Stimulated activated CD4-positive, alpha-beta T cell treated with anti-CD3 and anti-CD28 coated beads, Interleukin-1b, Interleukin-23, amount 100 ng/mL, for 1 hour (primary cell): ENCODE results near the gene NDUFB5.
"Not testable (repeated sequence)": the region's sequence is repeated elsewhere in the genome, so short reads cannot be mapped to it uniquely, and the experiment has no call there.

ENCODE experiments used
- DNase-seq, 2 donors: peaks; one replicate each; pipeline ENCODE4 v3.0.0-alpha.2; 2020; ENCODE audit warnings: low read depth in 2 of 2

NDUFB5 gene

GRCh38 chr3:179630753-179631451 is 26.3 kb downstream of the NDUFB5 start:
- no peak for DNase-seq

- no peak for DNase-seq
Measured at GRCh38 chr3:179640469-179640868, 35.9 kb downstream of the NDUFB5 start.

- DNase-seq = no peak
Measured at GRCh38 chr3:179642871-179643270, 38.3 kb downstream of the NDUFB5 start.

GRCh38 chr3:179643837-179644236 is 39.2 kb downstream of the NDUFB5 start:
- DNase-seq = not testable (repeated sequence)

GRCh38 chr3:179646177-179646576 is 41.6 kb downstream of the NDUFB5 start:
- DNase-seq = no peak

GRCh38 chr3:179651687-179652446 is 47.3 kb downstream of the NDUFB5 start:
- DNase-seq = no peak

- DNase-seq = peak; percentile 8 to 26
Measured at GRCh38 chr3:179652447-179653095, 48.0 kb downstream of the NDUFB5 start, which contains the start of gene USP13. TSS of gene USP13 (plus strand) at chr3:179653040. CDS start at chr3:179653226, 186 bp downstream.

- DNase-seq = peak; percentile 9 to 36
Measured at GRCh38 chr3:179653096-179653797, 48.7 kb downstream of the NDUFB5 start.

GRCh38 chr3:179655236-179655635 is 50.6 kb downstream of the NDUFB5 start:
- no peak for DNase-seq

GRCh38 chr3:179658606-179659005 is 54.0 kb downstream of the NDUFB5 start:
- no peak for DNase-seq

- no peak for DNase-seq
Measured at GRCh38 chr3:179660872-179661271, 56.3 kb downstream of the NDUFB5 start.

GRCh38 chr3:179661777-179662176 is 57.2 kb downstream of the NDUFB5 start:
- no peak for DNase-seq

- no peak for DNase-seq
Measured at GRCh38 chr3:179663093-179663492, 58.5 kb downstream of the NDUFB5 start.

GRCh38 chr3:179666030-179666429 is 61.4 kb downstream of the NDUFB5 start:
- DNase-seq = no peak

- DNase-seq = no peak
Measured at GRCh38 chr3:179666436-179667035, 61.9 kb downstream of the NDUFB5 start.

- no peak for DNase-seq
Measured at GRCh38 chr3:179668429-179668828, 63.8 kb downstream of the NDUFB5 start.

GRCh38 chr3:179670311-179670710 is 65.7 kb downstream of the NDUFB5 start:
- no peak for DNase-seq

- DNase-seq = no peak
Measured at GRCh38 chr3:179671309-179671708, 66.7 kb downstream of the NDUFB5 start.

GRCh38 chr3:179671747-179672242 is 67.2 kb downstream of the NDUFB5 start:
- DNase-seq = no peak

- DNase-seq = no peak
Measured at GRCh38 chr3:179672918-179673317, 68.3 kb downstream of the NDUFB5 start.

- DNase-seq = no peak
Measured at GRCh38 chr3:179673523-179673922, 68.9 kb downstream of the NDUFB5 start.
